Neural crest cell (in vitro differentiated cells): ENCODE measurements around the gene TAGAP. TPM values are rescaled to one million over a fixed set of nuclear protein-coding genes. Genes with fewer than 3 reads are reported as not detected.
A peak's percentile ranks its signal among the peaks of the same experiment; 100 is the strongest.

Source experiments
- DNase-seq: peaks from one replicate; pipeline ENCODE4 v3.0.0; 2021; ENCODE audit warnings: low read depth, mixed read lengths, low spot score
- H3K27ac Mint-ChIP-seq: one replicate; pipeline ENCODE4 v1.8.0; 2021; ENCODE audit warnings: mild to moderate bottlenecking, mixed read lengths; ENCODE audit not compliant: unreplicated experiment
- H3K27me3 Mint-ChIP-seq: 2 replicates; pipeline ENCODE4 v1.8.0; 2021; ENCODE audit warnings: low read depth, mild to moderate bottlenecking, mixed read lengths
- H3K36me3 Mint-ChIP-seq: 2 replicates; pipeline ENCODE4 v1.8.0; 2021; ENCODE audit warnings: low read depth, mild to moderate bottlenecking, mixed read lengths
- H3K4me1 Mint-ChIP-seq: 2 replicates; pipeline ENCODE4 v1.8.0; 2021; ENCODE audit warnings: mixed read lengths
- H3K4me3 Mint-ChIP-seq: one replicate; pipeline ENCODE4 v1.8.0; 2021; ENCODE audit warnings: mild to moderate bottlenecking, mixed read lengths
- H3K9me3 Mint-ChIP-seq: 2 replicates; pipeline ENCODE4 v1.8.0; 2021; ENCODE audit warnings: mixed read lengths
- total RNA-seq: library from RNA; stranded (reverse); gene quantifications from 2 replicates; pipeline ENCODE4 v1.2.1, GENCODE V29; 2021
- TF ChIP-seq, protein P1 (sequence below): fragments of 200-600 bp; sonication (generic); conservative IDR thresholded peaks from 2 replicates; pipeline ENCODE4 v1.5.0; 2021; ENCODE audit warnings: antibody characterized with exemption, mild to moderate bottlenecking

TAGAP gene
- total RNA-seq, 1 donor from 2014 or later, result not detected

DNA sequence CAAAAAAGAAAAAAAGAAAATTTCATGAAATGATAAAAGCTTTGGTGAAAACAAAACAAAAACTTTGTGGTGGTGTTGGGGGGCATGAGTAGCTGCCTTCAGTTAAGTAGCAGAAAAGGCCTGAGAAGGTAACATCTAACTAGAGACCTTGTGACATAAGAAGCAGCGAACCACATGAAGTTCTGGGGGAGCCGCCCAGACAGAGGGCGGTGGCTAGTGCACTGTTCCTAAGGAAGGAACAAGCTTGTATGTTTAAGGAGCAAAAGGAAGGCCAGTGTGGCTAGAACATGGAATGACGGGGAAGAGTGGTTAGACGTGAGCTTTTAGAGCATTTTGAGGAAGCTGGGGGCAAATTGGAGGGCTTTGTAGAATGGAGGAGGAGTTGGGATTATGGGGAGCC lies 37.3 kb downstream of the TAGAP start:
- no peak overlapping the region for H3K4me3 Mint-ChIP-seq
- TF ChIP-seq, protein P1, sequence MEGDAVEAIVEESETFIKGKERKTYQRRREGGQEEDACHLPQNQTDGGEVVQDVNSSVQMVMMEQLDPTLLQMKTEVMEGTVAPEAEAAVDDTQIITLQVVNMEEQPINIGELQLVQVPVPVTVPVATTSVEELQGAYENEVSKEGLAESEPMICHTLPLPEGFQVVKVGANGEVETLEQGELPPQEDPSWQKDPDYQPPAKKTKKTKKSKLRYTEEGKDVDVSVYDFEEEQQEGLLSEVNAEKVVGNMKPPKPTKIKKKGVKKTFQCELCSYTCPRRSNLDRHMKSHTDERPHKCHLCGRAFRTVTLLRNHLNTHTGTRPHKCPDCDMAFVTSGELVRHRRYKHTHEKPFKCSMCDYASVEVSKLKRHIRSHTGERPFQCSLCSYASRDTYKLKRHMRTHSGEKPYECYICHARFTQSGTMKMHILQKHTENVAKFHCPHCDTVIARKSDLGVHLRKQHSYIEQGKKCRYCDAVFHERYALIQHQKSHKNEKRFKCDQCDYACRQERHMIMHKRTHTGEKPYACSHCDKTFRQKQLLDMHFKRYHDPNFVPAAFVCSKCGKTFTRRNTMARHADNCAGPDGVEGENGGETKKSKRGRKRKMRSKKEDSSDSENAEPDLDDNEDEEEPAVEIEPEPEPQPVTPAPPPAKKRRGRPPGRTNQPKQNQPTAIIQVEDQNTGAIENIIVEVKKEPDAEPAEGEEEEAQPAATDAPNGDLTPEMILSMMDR, result no peak

DNA sequence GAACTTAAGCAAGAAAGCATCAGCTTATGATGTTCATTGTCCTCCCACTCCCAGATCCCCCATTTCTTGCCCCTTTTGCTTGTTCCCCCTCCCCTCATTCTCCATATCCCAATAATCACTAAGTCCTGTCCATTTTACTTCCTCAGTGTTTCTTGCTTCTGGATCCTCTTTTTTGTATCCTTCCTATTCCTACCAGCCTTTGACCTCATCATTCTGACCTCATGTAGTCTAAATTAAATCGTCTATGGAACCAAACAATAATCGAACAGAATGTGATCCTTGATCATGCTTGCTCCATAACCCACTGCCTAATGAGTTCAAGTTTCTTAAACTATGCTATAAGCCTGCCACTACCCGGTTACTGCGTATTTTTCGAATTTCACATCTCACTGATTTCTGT lies 39.4 kb downstream of the TAGAP start:
- no peak overlapping the region for H3K4me3 Mint-ChIP-seq
- H3K27ac Mint-ChIP-seq, result no peak overlapping the region
- H3K9me3 Mint-ChIP-seq, result no peaks in the 10 kb centered on the region
- H3K4me1 Mint-ChIP-seq, result peaks cover 5% of the 10 kb centered on the region
- no peak for DNase-seq
- H3K36me3 Mint-ChIP-seq, result no peaks in the 10 kb centered on the region
- no peaks in the 10 kb centered on the region for H3K27me3 Mint-ChIP-seq
- TF ChIP-seq, protein P1, result no peak

More for the DNA sequence above, 37.3 kb downstream of the TAGAP start:
- Mint-ChIP-seq H3K9me3 (no peaks in the 10 kb centered on the region), H3K27me3 (no peaks in the 10 kb centered on the region), H3K36me3 (no peaks in the 10 kb centered on the region), H3K4me1 (no peaks in the 10 kb centered on the region), H3K27ac (no peak overlapping the region)
- no peak for DNase-seq

DNA sequence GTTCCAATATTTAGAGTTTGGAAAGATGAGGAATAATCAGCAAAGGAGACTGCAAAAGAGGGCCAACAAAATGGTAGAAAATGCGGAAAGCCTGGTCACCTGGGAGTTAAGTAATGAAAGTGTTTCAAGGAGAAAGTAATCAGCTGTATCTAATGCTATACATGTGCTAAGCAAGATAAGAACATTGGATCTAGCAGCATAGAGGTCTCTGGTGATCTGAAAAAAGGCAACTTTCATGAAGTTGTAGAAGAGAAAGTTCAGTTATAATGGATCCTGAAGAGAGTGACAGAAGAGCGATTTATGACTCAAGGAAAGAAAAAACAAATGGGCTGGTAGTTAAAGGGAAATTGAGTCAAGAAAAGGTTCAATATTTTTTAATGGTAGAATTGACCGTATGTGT lies 40.2 kb downstream of the TAGAP start:
- no peak for DNase-seq
- H3K4me1 Mint-ChIP-seq, result peaks cover 8% of the 10 kb centered on the region
- H3K27me3 Mint-ChIP-seq, result no peaks in the 10 kb centered on the region
- TF ChIP-seq, protein P1, result no peak
- no peak overlapping the region for H3K27ac Mint-ChIP-seq
- no peaks in the 10 kb centered on the region for H3K9me3 Mint-ChIP-seq
- no peak overlapping the region for H3K4me3 Mint-ChIP-seq
- no peaks in the 10 kb centered on the region for H3K36me3 Mint-ChIP-seq

DNA sequence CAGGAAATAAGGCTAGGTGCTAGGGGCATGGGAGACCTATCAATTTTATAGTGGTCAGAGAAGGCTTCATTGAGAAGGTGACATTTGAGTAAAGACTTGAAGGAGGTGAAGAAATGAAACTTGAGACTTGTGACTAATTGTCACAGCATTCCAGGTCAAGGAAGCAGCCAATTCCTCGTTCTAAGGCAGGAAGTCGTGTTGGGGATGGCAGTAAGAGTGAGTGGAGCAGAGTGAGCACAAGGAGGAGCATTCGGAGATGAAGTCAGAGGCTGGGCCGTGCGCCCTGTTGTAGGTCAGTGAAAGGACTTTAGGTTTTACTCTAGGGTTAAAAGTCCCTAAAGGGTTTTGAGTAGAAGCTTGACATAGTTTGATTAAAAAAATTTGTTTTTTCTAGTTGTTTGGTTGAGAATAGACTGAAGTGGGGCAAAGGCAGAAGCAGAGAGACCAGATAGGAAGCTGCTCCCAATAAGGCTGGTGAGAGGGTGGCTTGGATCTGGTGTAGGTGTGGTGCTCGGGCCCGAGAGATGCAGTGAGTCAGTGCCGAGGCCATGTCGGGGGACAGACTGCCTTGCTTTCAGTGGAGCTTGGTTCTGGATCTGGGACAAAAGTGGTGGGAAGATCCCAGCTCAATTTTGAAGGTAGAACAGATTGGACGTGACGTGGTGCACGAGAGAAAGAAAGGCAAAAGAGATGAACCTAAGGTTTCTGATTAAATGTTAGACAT lies 42.2 kb downstream of the TAGAP start:
- Mint-ChIP-seq H3K9me3 (no peaks in the 10 kb centered on the region), H3K36me3 (no peaks in the 10 kb centered on the region), H3K4me1 (peaks cover 13% of the 10 kb centered on the region), H3K27me3 (no peaks in the 10 kb centered on the region), H3K4me3 (peak overlapping the region; percentile 1), H3K27ac (no peak overlapping the region)
- TF ChIP-seq, protein P1, result no peak
- DNase-seq, result no peak

DNA sequence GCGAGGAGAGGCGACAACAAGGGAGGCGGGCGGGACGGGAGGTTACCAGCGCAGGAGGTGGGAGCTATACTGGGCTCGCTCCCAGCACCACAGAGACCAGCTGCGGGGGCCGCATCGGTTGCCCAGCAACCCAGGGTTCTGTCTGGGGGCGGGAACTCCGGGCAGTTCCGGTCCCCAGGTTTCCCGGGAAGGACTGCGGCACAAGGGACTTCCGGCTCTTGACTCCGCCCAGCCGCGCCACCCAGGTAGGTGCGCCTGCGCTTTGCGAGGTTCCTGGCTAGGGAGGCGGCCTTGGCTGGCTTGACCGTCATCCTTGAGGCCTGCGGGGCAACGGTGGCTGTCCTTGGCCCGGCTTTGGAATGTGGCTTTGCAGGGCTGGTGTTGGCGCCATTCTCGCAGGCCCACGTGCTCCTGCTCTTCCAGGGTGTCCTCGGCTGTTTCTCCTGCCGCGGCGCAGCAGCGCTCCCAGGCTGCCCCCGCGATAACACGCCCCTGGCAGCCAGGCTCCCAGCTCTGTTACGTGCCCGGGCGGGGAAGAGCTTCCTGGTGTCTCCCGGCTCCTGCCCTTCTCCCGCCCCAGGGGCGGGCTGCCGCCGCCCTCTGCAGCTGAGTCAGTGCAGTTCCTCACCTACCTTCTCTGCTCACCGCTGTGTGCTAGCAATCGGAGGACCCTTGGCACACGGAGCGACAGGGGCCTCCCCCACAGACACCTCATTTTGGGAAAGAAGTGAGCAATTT lies 45.0 kb downstream of the TAGAP start, which contains the start of gene RSPH3:
RSPH3 (minus strand) TSS at position 537 of the 738 bp plus-strand sequence. CDS start 652 bp downstream, outside the sequence.
- DNase-seq, result peak; percentile 91
- Mint-ChIP-seq H3K27ac (peak within 1 kb of the TSS; percentile 96), H3K9me3 (no peaks in the 10 kb centered on the region), H3K4me1 (peaks cover 13% of the 10 kb centered on the region), H3K36me3 (peaks cover 2% of the 10 kb centered on the region), H3K4me3 (peak within 1 kb of the TSS; percentile 97), H3K27me3 (no peaks in the 10 kb centered on the region)
- TF ChIP-seq, protein P1, result no peak
